GM12892 (cell line): ENCODE results near the gene KRT8.

Source experiments
- DNase-seq: peaks from one replicate; pipeline ENCODE4 v3.0.0; 2011; ENCODE audit not compliant: insufficient read length
- FAIRE-seq: peaks from 2 replicates; lab custom pipeline; 2011; peaks lifted over from hg19 to GRCh38; lab: Jason Lieb, UNC
- POLR2A ChIP-seq: IDR thresholded peaks from 2 replicates; pipeline ENCODE4 v1.6.1; 2011; ENCODE audit warnings: low read depth, low read length, control low read depth
- POLR2AphosphoS5 ChIP-seq: IDR thresholded peaks from 2 replicates; pipeline ENCODE4 v1.6.1; 2011; ENCODE audit warnings: low read depth, low read length, control low read depth
- TAF1 ChIP-seq: IDR thresholded peaks from 2 replicates; pipeline ENCODE4 v1.6.1; 2011; ENCODE audit warnings: low read depth, mild to moderate bottlenecking, control low read depth, low read length, borderline replicate concordance

Gene KRT8

GRCh38 chr12:52909796-52910195 is 4.9 kb upstream of the KRT8 start:
- TF ChIP-seq TAF1 (no peak), POLR2AphosphoS5 (no peak), POLR2A (no peak)
- DNase-seq (no peak), FAIRE-seq (no peak)

- TF ChIP-seq POLR2AphosphoS5 (no peak), TAF1 (no peak), POLR2A (no peak)
- DNase-seq (no peak), FAIRE-seq (no peak)
Observed at GRCh38 chr12:52909331-52909730, 4.5 kb upstream of the KRT8 start.

GRCh38 chr12:52907092-52907810 is 2.4 kb upstream of the KRT8 start:
- no peak for TF ChIP-seq POLR2AphosphoS5
- no peak for TF ChIP-seq POLR2A
- no peak for TF ChIP-seq TAF1
- no peak for FAIRE-seq
- no peak for DNase-seq

GRCh38 chr12:52906191-52906601 is 1.3 kb upstream of the KRT8 start:
- DNase-seq (no peak), FAIRE-seq (no peak)
- TF ChIP-seq TAF1 (no peak), POLR2A (no peak), POLR2AphosphoS5 (no peak)

GRCh38 chr12:52903855-52904508 is 894 bp downstream of the KRT8 start:
- TF ChIP-seq POLR2A = no peak
- no peak for TF ChIP-seq POLR2AphosphoS5
- TF ChIP-seq TAF1 = no peak
- peak; percentile 49 for DNase-seq
- no peak for FAIRE-seq

- DNase-seq (peak; percentile 53), FAIRE-seq (no peak)
- TF ChIP-seq TAF1 (no peak), POLR2AphosphoS5 (no peak), POLR2A (no peak)
Observed at GRCh38 chr12:52903285-52903854, 1.5 kb downstream of the KRT8 start.

GRCh38 chr12:52901715-52902541 is 2.9 kb downstream of the KRT8 start:
- DNase-seq = no peak

GRCh38 chr12:52900896-52901714 is 3.8 kb downstream of the KRT8 start:
- DNase-seq (no peak), FAIRE-seq (no peak)
- TF ChIP-seq POLR2AphosphoS5 (no peak), POLR2A (no peak), TAF1 (no peak)

More at GRCh38 chr12:52901715-52902541, 2.9 kb downstream of the KRT8 start:
- no peak for FAIRE-seq
- TF ChIP-seq POLR2AphosphoS5 (no peak), POLR2A (no peak), TAF1 (no peak)

- DNase-seq = no peak
- TF ChIP-seq POLR2A = no peak
- FAIRE-seq = no peak
Observed at GRCh38 chr12:52900166-52900895, 4.5 kb downstream of the KRT8 start.

GRCh38 chr12:52899338-52900035 is 5.4 kb downstream of the KRT8 start:
- no peak for TF ChIP-seq POLR2AphosphoS5
- TF ChIP-seq POLR2A = no peak
- no peak for TF ChIP-seq TAF1
- FAIRE-seq (no peak), DNase-seq (no peak)
